Stimulated activated CD4-positive, alpha-beta T cell treated with anti-CD3 and anti-CD28 coated beads, TNF-alpha, amount 100 ng/mL, for 48 hours (primary cell): ENCODE data around the gene ROPN1.
"Not testable (repeated sequence)": the region's sequence is repeated elsewhere in the genome, so short reads cannot be mapped to it uniquely, and the experiment has no call there.

Experiments used
- DNase-seq, 3 donors: peaks; one replicate each; pipeline ENCODE4 v3.0.0-alpha.2; 2020; ENCODE audit warnings: low read depth in 3 of 3

ROPN1 gene

GRCh38 chr3:123991730-123992588 is at the start of gene ROPN1:
ROPN1 (minus strand) TSS chr3:123992124; CDS start chr3:123980481, 11,643 bp downstream.
- DNase-seq, result not testable (repeated sequence)

GRCh38 chr3:124041553-124041952 is 49.6 kb upstream of the ROPN1 start:
- no peak for DNase-seq

GRCh38 chr3:124037326-124037725 is 45.4 kb upstream of the ROPN1 start:
- no peak for DNase-seq

- DNase-seq, result not testable (repeated sequence)
Measured at GRCh38 chr3:124036214-124036613, 44.3 kb upstream of the ROPN1 start.

- DNase-seq, result no peak
Measured at GRCh38 chr3:124035463-124036121, 43.7 kb upstream of the ROPN1 start.

DNA sequence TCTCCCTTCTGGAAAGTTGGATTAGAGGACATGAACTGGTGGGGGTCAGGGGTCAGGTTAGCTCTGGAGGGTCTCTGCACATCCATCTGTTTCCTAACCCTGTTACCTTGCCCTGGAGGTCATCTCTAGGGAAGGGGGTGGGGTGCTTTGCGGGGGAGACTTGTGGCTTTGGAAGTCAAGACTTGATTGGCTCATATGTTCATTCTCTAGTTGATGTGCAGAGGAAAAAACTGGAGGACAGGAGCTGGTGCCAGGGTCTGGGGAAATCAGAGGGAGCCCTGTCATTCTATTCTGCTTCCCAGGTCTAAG is 42.9 kb upstream of the ROPN1 start:
- DNase-seq, result no peak

- peak in 1 of 3 donors; percentile 10 for DNase-seq
Measured at GRCh38 chr3:124034016-124034843, 42.3 kb upstream of the ROPN1 start.

GRCh38 chr3:124033360-124034015 is 41.6 kb upstream of the ROPN1 start, which contains the start of gene KALRN:
KALRN (plus strand) TSS chr3:124033369.
- no peak for DNase-seq

GRCh38 chr3:124032881-124033359 is 41.0 kb upstream of the ROPN1 start:
- peak; percentile 37 to 64 (median 50) for DNase-seq

DNA sequence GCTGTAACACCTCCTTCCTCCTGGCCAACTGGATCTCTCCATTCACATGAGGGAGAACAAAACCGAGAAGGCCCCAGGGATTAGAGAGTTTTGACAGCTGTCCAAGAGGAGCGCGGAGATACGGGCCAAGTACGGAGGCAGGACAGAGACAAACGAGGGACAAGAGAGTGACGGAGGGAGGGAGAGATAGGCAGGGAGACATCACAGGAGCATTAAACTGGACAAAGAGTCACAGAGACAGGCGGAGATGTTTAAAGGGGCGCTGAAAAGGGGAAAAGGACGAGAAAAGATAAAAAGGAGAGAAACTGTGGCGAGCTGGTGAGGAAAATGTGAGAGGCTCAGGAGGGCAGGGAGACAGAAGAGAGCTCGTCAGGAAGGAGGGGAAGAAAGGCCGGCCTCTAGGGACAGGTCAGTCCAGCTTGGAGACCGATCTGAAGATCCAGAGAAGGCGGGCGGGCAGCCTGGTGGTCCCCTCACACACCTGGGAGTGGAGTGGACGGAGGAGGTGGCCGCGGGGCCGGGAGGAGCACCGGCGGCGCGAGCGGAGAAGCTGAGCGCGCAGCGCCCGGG is 40.5 kb upstream of the ROPN1 start:
- DNase-seq, result no peak

- no peak for DNase-seq
Measured at GRCh38 chr3:124026516-124026915, 34.6 kb upstream of the ROPN1 start.

- not testable (repeated sequence) for DNase-seq
Measured at GRCh38 chr3:124023531-124023930, 31.6 kb upstream of the ROPN1 start.

DNA sequence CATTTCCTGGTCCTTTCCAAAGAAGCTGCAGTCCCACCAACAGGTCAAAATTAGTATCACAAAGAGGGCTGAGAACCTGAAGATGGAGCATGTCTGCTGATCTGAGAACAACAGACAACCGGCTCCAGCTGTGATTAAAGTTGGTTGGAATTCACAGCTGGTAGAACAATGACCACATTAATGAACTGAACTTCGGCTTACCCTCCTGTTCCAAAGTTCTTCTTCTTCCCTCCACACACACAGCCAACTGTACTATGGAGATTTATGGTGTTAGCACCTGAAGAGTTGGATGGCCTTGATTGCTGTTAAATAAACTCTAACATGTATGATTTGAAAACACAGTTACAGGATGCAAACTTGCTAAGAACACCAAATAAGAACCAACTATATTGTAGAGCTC is 27.4 kb upstream of the ROPN1 start:
- no peak for DNase-seq

GRCh38 chr3:124017502-124017901 is 25.6 kb upstream of the ROPN1 start:
- DNase-seq, result not testable (repeated sequence)

DNA sequence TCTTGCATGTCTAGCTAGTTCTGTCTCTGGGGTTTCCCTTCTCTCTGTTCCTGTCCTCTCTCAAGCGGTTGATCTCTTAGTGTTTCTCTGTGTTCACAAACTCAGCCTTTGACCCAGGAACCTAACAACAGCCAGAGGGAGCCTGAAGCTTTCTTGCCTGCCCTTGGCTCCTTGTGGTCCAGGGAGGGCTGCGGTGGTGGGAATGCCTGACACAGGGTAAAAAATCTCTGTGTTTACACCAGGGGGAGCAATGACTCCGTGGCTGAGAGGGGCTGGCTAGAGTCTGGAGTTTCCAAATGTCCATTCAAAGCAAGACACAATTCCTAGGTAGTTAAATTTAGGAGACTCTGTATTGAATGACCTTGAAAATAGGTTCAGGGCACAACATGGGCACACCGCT is 24.6 kb upstream of the ROPN1 start:
- DNase-seq, result not testable (repeated sequence)

GRCh38 chr3:124014366-124014942 is 22.5 kb upstream of the ROPN1 start:
- DNase-seq, result no peak

DNA sequence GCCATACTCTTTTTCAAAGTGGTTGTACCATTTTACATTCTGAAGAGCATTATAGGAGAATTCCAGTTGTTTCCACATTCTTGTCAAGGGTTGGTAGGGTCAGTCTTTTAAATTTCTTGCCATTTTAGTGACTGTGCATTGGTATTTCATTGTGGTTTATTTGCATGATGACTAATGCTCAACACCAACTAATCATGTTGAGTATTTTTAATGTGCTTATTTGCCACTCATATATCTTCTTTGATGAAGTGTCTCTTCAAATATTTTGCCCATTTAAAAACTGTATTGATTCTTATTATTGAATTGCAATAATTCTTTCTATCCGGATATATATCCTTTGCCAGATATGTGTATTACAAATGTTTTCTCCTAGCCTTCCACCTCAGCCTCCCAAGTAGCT is 16.4 kb upstream of the ROPN1 start:
- DNase-seq, result not testable (repeated sequence)

DNA sequence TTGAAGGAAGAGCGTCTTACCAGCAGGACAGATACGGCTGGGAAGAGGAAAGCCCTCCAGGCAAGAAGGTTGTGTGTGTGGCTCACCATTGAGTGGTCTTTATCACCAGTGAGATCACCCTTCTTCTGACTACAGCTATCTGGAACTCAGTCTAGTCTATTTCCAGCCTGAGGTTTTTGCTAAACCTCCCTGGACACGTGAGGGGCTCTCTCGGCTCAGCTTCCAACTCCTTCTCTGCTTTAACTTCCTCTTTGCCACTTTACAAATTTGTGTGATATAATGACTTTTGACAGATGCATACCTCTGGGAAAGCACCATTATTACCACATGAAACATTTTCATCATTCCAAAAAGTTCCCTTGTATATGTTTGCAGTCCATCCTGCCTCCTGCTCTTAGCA is 15.3 kb upstream of the ROPN1 start:
- no peak for DNase-seq

DNA sequence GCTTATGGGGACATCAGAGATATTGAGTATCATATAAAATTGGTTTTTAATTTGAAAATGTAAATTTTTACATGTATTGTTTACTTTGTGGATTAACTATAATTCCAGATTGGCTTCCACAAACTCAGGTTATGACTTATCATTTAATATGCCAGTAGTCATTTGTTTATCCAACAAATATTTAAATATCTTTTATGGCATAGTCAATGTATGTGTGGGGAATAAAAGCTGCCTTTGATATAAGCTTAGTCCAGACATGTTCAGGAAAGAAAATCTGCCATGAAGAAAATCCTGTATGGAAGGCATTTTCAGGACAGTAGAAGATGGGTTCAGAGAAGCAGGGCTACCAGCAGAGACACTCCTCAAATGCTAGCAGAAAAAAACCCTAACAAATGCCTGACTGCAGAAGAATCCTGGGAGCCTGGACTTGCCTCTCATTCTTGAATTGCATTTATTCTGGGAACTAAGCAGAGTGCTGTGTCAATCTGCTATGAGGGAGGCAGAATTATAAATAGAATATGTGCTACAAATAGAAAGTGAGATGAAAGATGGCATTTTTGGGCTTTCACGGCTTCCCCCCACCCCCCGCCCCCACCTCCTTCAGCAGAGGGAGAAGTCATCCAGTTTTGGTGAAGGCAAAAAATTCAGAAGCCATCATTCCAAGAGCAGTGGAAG is 10.6 kb upstream of the ROPN1 start:
- not testable (repeated sequence) for DNase-seq

DNA sequence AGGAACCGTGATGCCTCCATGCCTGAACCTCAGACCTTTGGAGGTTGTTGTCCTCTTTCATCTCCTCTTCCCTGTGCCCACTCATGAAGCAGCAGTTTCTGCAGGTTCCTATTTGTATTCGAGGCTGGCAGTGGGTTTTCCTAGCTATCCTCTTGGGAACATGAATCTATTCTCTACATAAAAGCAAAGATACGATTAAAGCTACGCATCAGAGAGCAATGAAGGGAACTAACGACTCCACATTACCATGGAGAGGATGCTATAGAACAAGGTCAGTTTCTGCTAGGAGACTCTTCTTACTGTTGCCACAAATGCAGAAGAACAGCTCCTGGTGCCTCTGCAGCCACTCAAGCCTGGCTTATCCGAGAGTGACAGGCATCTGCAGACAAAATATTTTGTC is 9.4 kb upstream of the ROPN1 start:
- not testable (repeated sequence) for DNase-seq
